HepG2 (cell line): Measurements from ENCODE around the gene MYL11. TPM values are rescaled to one million over a fixed set of nuclear protein-coding genes. Genes with fewer than 3 reads are reported as not detected.

Source experiments
- ATF7-NPFF ChIP-seq: sonication (generic); formaldehyde crosslinking; IDR thresholded peaks from 2 replicates; pipeline ENCODE4 v1.8.1; 2023; ENCODE audit warnings: mild to moderate bottlenecking, low read depth, missing genetic modification reagents, moderate library complexity
- CREB3 ChIP-seq: sonication (generic); formaldehyde crosslinking; IDR thresholded peaks from 2 replicates; pipeline ENCODE4 v1.5.0; 2020; ENCODE audit warnings: missing genetic modification reagents
- DZIP1 ChIP-seq: sonication (generic); formaldehyde crosslinking; IDR thresholded peaks from 2 replicates; pipeline ENCODE4 v1.5.0; 2020; ENCODE audit warnings: mild to moderate bottlenecking, missing genetic modification reagents
- ISX ChIP-seq: sonication (generic); formaldehyde crosslinking; conservative IDR thresholded peaks from 2 replicates; pipeline ENCODE4 v1.5.0; 2020; ENCODE audit warnings: missing genetic modification reagents
- MYC ChIP-seq: sonication (generic); formaldehyde crosslinking; IDR thresholded peaks from 2 replicates; pipeline ENCODE4 v1.9.0; 2021; ENCODE audit warnings: missing genetic modification reagents, borderline replicate concordance
- NCOA1 ChIP-seq: sonication (generic); formaldehyde crosslinking; IDR thresholded peaks from 2 replicates; pipeline ENCODE4 v1.9.0; 2021; ENCODE audit warnings: missing genetic modification reagents
- NFE2L1 ChIP-seq: sonication (generic); formaldehyde crosslinking; IDR thresholded peaks from 2 replicates; pipeline ENCODE4 v1.4.0; 2020; ENCODE audit warnings: missing genetic modification reagents, mild to moderate bottlenecking, borderline replicate concordance
- RXRA ChIP-seq: sonication (generic); formaldehyde crosslinking; IDR thresholded peaks from 2 replicates; pipeline ENCODE4 v1.5.1; 2020; ENCODE audit warnings: missing genetic modification reagents
- SALL2 ChIP-seq: sonication (generic); formaldehyde crosslinking; IDR thresholded peaks from 2 replicates; pipeline ENCODE4 v1.8.1; 2023; ENCODE audit warnings: mild to moderate bottlenecking, missing genetic modification reagents, inconsistent platforms
- SMC3 ChIP-seq: IDR thresholded peaks from 2 replicates; pipeline ENCODE4 v1.6.1; 2011; ENCODE audit warnings: low read length, improper control_type of control experiment
- THAP9 ChIP-seq: sonication (generic); formaldehyde crosslinking; IDR thresholded peaks from 2 replicates; pipeline ENCODE4; 2020; ENCODE audit warnings: missing genetic modification reagents, mild to moderate bottlenecking, borderline replicate concordance
- TOPORS ChIP-seq: sonication (generic); formaldehyde crosslinking; IDR thresholded peaks from 2 replicates; pipeline ENCODE4 v1.8.0; 2023; ENCODE audit warnings: mild to moderate bottlenecking, missing genetic modification reagents
- ZNF362 ChIP-seq: sonication (generic); formaldehyde crosslinking; IDR thresholded peaks from 2 replicates; pipeline ENCODE4 v1.4.0; 2020; ENCODE audit warnings: missing genetic modification reagents, mild to moderate bottlenecking, borderline replicate concordance
- ZNF691 ChIP-seq: sonication (generic); formaldehyde crosslinking; IDR thresholded peaks from 2 replicates; pipeline ENCODE4 v1.4.0; 2020; ENCODE audit warnings: missing genetic modification reagents, low read depth, mild to moderate bottlenecking, borderline replicate concordance
- ZNF710 ChIP-seq: sonication (generic); formaldehyde crosslinking; IDR thresholded peaks from 2 replicates; pipeline ENCODE4 v1.5.0; 2020; ENCODE audit warnings: mild to moderate bottlenecking, missing genetic modification reagents, borderline replicate concordance
- ZNF781 ChIP-seq: sonication (generic); formaldehyde crosslinking; IDR thresholded peaks from 2 replicates; pipeline ENCODE4 v1.5.1; 2020; ENCODE audit warnings: borderline replicate concordance, mild to moderate bottlenecking, missing genetic modification reagents; ENCODE audit errors: not compliant biosample characterization
- polyA plus RNA-seq, 8 experiments: library from polyadenylated mRNA; depleted of rRNA in 3 of 8; stranded (reverse) in 7 of 8; unstranded in 1 of 8; fragments of >200 nt; fragmentation: Illumina TruSeq in 4 of 8; extraction: Trizol in 4 of 8; gene quantifications; 2 replicates each; pipeline versions ENCODE4 v1.2.1 to v1.2.3, GENCODE V29; 2011 to 2016; ENCODE audit warnings: low read depth in 4 of 8, missing spikeins in 1 of 8, mixed read lengths in 1 of 8; ENCODE audit not compliant: insufficient read depth in 1 of 8
- total RNA-seq, 5 experiments: library from RNA; depleted of rRNA; stranded (reverse); fragments of >200 nt; fragmentation: Illumina TruSeq; extraction: Trizol; gene quantifications; 2 replicates each; pipeline ENCODE4 v1.2.3, GENCODE V29; 2016; ENCODE audit warnings: low read depth in 1 of 5

The MYL11 gene
- total and polyA plus RNA-seq, 2 of the 13 experiments (the other 11 are each of a cell fraction or from before 2014, with no cell fraction given), result not detected

GRCh38 chr16:30378236-30379157, 3.9 kb downstream of the MYL11 start (continued):
- TF ChIP-seq ZNF362 (CRISPR knock-in tag) (peak; percentile 74; the same call in 1 of the 2 replicates), DZIP1 (CRISPR knock-in tag) (0 out of 2 replicates have a peak, but pooled peaks have one; percentile 72), TOPORS (CRISPR knock-in tag) (no peak), THAP9 (CRISPR knock-in tag) (peak; percentile 71; the same call in 1 of the 2 replicates), MYC (peak; percentile 86), ZNF710 (CRISPR knock-in tag) (peak; percentile 97), ZNF781 (CRISPR knock-in tag) (peak; percentile 78), NFE2L1 (CRISPR knock-in tag) (0 out of 2 replicates have a peak, but pooled peaks have one; percentile 54), ZNF691 (CRISPR knock-in tag) (no peak), RXRA (CRISPR knock-in tag) (peak; percentile 66; the same call in 1 of the 2 replicates), ISX (CRISPR knock-in tag) (no peak), NCOA1 (peak; percentile 79), SMC3 (no peak), SALL2 (peak; percentile 27; the same call in 1 of the 2 replicates), ATF7-NPFF (CRISPR knock-in tag) (peak; percentile 53), CREB3 (CRISPR knock-in tag) (no peak)
